ENCODE measurements around the gene KDSR.

DNA sequence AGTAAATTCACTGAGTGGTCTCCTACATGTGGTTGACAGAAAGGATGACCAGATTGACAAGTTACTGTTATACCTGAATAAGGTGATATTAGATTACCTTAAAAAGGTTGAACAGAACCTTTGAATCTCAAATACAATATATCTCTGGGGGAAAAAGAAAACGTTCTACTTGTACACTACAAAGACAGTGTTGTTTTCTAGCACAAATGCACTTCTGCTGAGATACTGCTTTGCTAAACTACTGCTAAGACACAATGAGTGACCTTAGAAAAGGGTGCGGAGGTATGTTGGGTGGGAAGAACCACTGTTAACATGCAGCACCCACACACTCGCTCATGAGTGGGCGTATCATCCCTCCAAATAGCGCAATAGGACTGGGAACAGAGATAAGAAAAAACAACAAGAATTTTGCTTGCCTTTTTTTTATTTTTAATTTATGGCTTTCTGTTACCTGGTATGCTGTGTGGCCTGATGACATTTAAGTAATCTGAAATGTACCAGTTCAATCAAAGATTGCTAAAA, 53.5 kb downstream of the KDSR start:
- TF ChIP-seq GATA2 (IDR thresholded peaks at IDR 0.05; ENCODE audit: low read depth, low read length) (no peak), GATA3 (IDR thresholded peaks at IDR 0.05; ENCODE audit: low read depth, low read length) (no peak)
